Neuronal stem cell (in vitro differentiated cells): ENCODE measurements around the gene ATP2C2.

Experiments
- DNase-seq: peaks from one replicate; pipeline ENCODE4 v3.0.0-alpha.2; 2013; ENCODE audit warnings: low spot score
- H2AFZ ChIP-seq: one replicate; pipeline ENCODE4 v1.6.1; 2013; ENCODE audit warnings: mild to moderate bottlenecking, low read length, inconsistent platforms
- H2AK5ac ChIP-seq: 2 replicates; pipeline ENCODE4 v1.6.1; 2013; ENCODE audit warnings: low read depth, mild to moderate bottlenecking, inconsistent platforms, low read length, moderate library complexity, mixed read lengths
- H2BK120ac ChIP-seq: 2 replicates; pipeline ENCODE4 v1.6.1; 2013; ENCODE audit warnings: low read depth, mild to moderate bottlenecking, inconsistent platforms, low read length, moderate library complexity, mixed read lengths
- H2BK12ac ChIP-seq: one replicate; pipeline ENCODE4 v1.6.1; 2013; ENCODE audit warnings: low read length, inconsistent platforms
- H2BK15ac ChIP-seq: 2 replicates; pipeline ENCODE4 v1.6.1; 2013; ENCODE audit warnings: mild to moderate bottlenecking, low read length, inconsistent platforms, mixed read lengths
- H2BK5ac ChIP-seq: one replicate; pipeline ENCODE4 v1.6.1; 2013; ENCODE audit warnings: inconsistent platforms, mild to moderate bottlenecking, low read length, moderate library complexity
- H3K14ac ChIP-seq: one replicate; pipeline ENCODE4 v1.6.1; 2013; ENCODE audit warnings: low read length, inconsistent platforms
- H3K18ac ChIP-seq: 2 replicates; pipeline ENCODE4 v1.6.1; 2013; ENCODE audit warnings: low read length, inconsistent platforms
- H3K23ac ChIP-seq: 2 replicates; pipeline ENCODE4 v1.6.1; 2013; ENCODE audit warnings: low read depth, mild to moderate bottlenecking, mixed read lengths, low read length, inconsistent platforms; ENCODE audit not compliant: poor library complexity
- H3K27ac ChIP-seq: replicated peaks from 3 replicates; pipeline ENCODE4 v1.5.1; 2013; ENCODE audit warnings: low read length, inconsistent platforms
- H3K27me3 ChIP-seq, 3 experiments: 2 replicates each; pipeline ENCODE4 v1.6.1; 2013; ENCODE audit warnings: low read length in 3 of 3, mild to moderate bottlenecking in 2 of 3, inconsistent platforms in 1 of 3, low read depth in 1 of 3, mixed read lengths in 1 of 3, moderate library complexity in 1 of 3; ENCODE audit not compliant: control insufficient read depth in 3 of 3, insufficient read depth in 3 of 3
- H3K36me3 ChIP-seq, 2 donors: replicated peaks in 1 of 2; 2 replicates each; pipeline ENCODE4 v1.6.1; 2013; ENCODE audit warnings: low read length in 2 of 2; ENCODE audit not compliant: control insufficient read depth in 2 of 2, insufficient read depth in 2 of 2
- H3K4ac ChIP-seq: 2 replicates; pipeline ENCODE4 v1.6.1; 2013; ENCODE audit warnings: inconsistent platforms, mild to moderate bottlenecking, low read length, moderate library complexity
- H3K4me1 ChIP-seq, 2 donors: 1 replicate in 1 of 2; 2 replicates in 1 of 2; pipeline ENCODE4 v1.6.1; 2013; ENCODE audit warnings: low read length in 2 of 2, low read depth in 1 of 2; ENCODE audit not compliant: control insufficient read depth in 2 of 2, insufficient read depth in 1 of 2
- H3K4me2 ChIP-seq: one replicate; pipeline ENCODE4 v1.6.1; 2013; ENCODE audit warnings: mild to moderate bottlenecking, low read length, inconsistent platforms; ENCODE audit not compliant: insufficient read depth, poor library complexity, severe bottlenecking
- H3K4me3 ChIP-seq, 2 donors: 2 replicates each; pipeline ENCODE4 v1.5.1; 2013; ENCODE audit warnings: low read length in 2 of 2, mild to moderate bottlenecking in 2 of 2, inconsistent platforms in 1 of 2, moderate library complexity in 1 of 2
- H3K79me1 ChIP-seq: one replicate; pipeline ENCODE4 v1.6.1; 2013; ENCODE audit warnings: low read depth, mild to moderate bottlenecking, inconsistent platforms, low read length, moderate library complexity
- H3K9ac ChIP-seq: one replicate; pipeline ENCODE4 v1.6.1; 2013; ENCODE audit warnings: mild to moderate bottlenecking, low read depth, low read length, inconsistent platforms; ENCODE audit not compliant: poor library complexity
- H3K9me3 ChIP-seq, 2 donors: replicated peaks in 1 of 2; 2 replicates each; pipeline versions ENCODE3 to v1.6.1; 2013; ENCODE audit warnings: low read length in 2 of 2, mild to moderate bottlenecking in 2 of 2, inconsistent platforms in 1 of 2, low read depth in 1 of 2, mixed read lengths in 1 of 2, moderate library complexity in 1 of 2; ENCODE audit not compliant: control insufficient read depth in 2 of 2, insufficient read depth in 1 of 2
- H4K8ac ChIP-seq: one replicate; pipeline ENCODE4 v1.6.1; 2013; ENCODE audit warnings: low read depth, mild to moderate bottlenecking, inconsistent platforms, low read length, moderate library complexity
- H4K91ac ChIP-seq: one replicate; pipeline ENCODE4 v1.6.1; 2013; ENCODE audit warnings: low read length, low read depth, mild to moderate bottlenecking, inconsistent platforms; ENCODE audit not compliant: poor library complexity
- WGBS, 2 donors: extraction: QIAGEN DNeasy Blood & Tissue Kit; methylation state at CpG; one replicate each; pipeline ENCODE4 v1.1.7; 2013; ENCODE audit warnings: missing lambda C conversion rate in 2 of 2, mixed read lengths in 1 of 2; ENCODE audit not compliant: insufficient read length in 2 of 2, insufficient replicate concordance in 1 of 2; ENCODE audit errors: extremely low coverage in 2 of 2; 5-methylcytosine and 5-hydroxymethylcytosine counted together

Gene ATP2C2

DNA sequence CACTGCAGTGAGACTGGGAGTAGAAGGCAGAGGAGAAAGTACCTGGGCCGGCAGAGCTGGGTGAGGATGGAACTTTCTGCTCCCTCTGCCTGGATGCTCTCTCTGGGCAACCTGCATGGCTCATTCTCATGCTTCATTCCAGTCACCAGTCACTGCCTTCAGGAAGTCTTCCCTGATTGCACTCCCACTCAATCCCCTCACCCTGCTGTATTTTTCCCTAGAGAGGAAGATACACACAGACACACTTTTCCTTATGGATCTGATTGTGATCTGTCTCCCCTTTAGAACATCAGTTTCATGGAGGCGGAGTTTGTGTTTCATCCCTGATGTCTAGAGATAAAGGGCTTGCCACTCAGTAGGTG is 91.2 kb downstream of the ATP2C2 start:
- no peak overlapping the region for H2AFZ ChIP-seq
- no CpG with 5 or more reads among the region's 2 CpGs for whole genome bisulfite sequencing, 2 donors
- no peak overlapping the region for H2BK12ac ChIP-seq
- no peaks in the 10 kb centered on the region for H3K79me1 ChIP-seq
- no peak overlapping the region for H3K23ac ChIP-seq
- H3K4me3 ChIP-seq = no peak overlapping the region
- no peak overlapping the region for H3K9ac ChIP-seq
- no peak overlapping the region for H3K4ac ChIP-seq
- no peak overlapping the region for H3K18ac ChIP-seq
- H2BK5ac ChIP-seq = no peak overlapping the region
- no peak overlapping the region for H2BK15ac ChIP-seq
- no peak overlapping the region for H3K4me2 ChIP-seq
- H3K36me3 ChIP-seq = peaks cover 3 to 5% of the 10 kb centered on the region in 2 donors
- H3K14ac ChIP-seq = no peak overlapping the region
- no peak overlapping the region for H2AK5ac ChIP-seq
- H3K27me3 ChIP-seq = no peaks in the 10 kb centered on the region
- DNase-seq = no peak
- no peak overlapping the region for H4K8ac ChIP-seq
- H3K9me3 ChIP-seq = no peaks in the 10 kb centered on the region
- H3K27ac ChIP-seq = no peak overlapping the region
- no peak overlapping the region for H4K91ac ChIP-seq
- no peak overlapping the region for H2BK120ac ChIP-seq
- peaks cover 0 to 2% of the 10 kb centered on the region in 2 donors for H3K4me1 ChIP-seq

DNA sequence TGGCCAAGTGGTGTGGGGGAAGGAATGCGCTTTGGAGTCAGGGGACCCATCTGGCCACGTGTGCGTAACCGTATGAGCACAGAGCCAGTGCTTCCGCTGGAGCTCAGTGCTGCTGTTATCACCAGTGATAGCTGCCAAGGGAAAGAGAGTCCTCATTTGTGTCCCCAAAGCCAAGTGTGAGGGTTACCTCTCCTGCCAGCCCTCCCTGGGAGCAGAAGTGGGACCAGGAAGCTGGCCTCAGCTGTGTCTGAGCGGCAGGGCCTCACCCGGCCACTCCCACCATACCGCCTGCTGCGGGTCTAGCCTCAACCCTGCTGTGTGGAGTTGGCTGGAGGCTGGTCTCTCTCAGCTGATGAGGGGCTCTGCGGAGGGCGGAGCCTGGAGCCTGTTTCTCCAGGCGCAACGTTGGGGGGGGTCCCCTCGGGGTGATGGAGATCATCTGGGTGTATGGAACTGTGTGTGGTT is 91.6 kb downstream of the ATP2C2 start:
- Histone ChIP-seq H3K23ac (peak overlapping the region; percentile 68), H3K14ac (no peak overlapping the region), H3K4me3 (no peak overlapping the region), H4K91ac (no peak overlapping the region), H3K9ac (no peak overlapping the region), H2AFZ (no peak overlapping the region), H3K36me3 (peaks cover 3 to 5% of the 10 kb centered on the region in 2 donors), H3K4me2 (no peak overlapping the region), H3K9me3 (no peaks in the 10 kb centered on the region), H3K4ac (no peak overlapping the region), H3K27me3 (no peaks in the 10 kb centered on the region), H2BK12ac (no peak overlapping the region), H3K79me1 (no peaks in the 10 kb centered on the region), H4K8ac (no peak overlapping the region), H3K4me1 (peaks cover 0 to 2% of the 10 kb centered on the region in 2 donors), H2BK15ac (no peak overlapping the region), H2AK5ac (no peak overlapping the region), H3K27ac (no peak overlapping the region), H2BK120ac (no peak overlapping the region), H2BK5ac (no peak overlapping the region), H3K18ac (peak overlapping the region; percentile 33)
- WGBS, 2 donors = no CpG with 5 or more reads among the region's 14 CpGs
- DNase-seq = no peak

DNA sequence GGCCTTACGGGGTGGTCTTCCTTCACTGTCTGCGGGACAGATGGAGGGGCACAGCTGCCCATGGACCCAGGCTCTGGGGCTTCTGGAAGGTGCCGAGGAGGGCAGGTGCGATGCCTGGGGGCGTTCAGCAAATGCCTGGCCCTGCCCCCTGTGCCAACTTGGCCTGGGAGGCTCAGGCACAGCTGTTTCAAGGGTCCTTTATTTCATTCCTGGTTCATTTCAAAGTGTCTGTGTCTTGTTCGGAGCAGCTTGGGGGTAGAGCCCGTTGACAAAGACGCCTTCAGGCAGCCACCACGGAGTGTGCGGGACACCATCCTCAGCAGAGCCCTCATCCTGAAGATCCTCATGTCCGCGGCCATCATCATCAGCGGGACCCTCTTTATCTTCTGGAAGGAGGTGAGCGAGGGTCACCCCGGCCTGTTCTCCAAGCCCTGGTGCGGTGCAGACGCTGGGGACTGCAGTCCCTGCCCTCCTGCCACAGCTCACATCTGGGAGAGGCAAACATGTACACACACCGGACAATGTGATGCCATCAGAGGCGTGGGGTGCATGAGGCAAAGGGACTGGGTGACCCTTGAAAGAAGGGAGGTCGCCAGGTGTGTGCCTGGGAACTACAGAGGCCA is 92.2 kb downstream of the ATP2C2 start:
- H3K4me3 ChIP-seq = no peak overlapping the region
- H3K4me1 ChIP-seq = peaks cover 0 to 2% of the 10 kb centered on the region in 2 donors
- no CpG with 5 or more reads among the region's 20 CpGs for WGBS, 2 donors
- H3K9me3 ChIP-seq = peaks cover 0 to 3% of the 10 kb centered on the region in 2 donors
- no peak for DNase-seq
- no peak overlapping the region for H3K4me2 ChIP-seq
- peak overlapping the region; percentile 98 for H3K14ac ChIP-seq
- no peak overlapping the region for H2AFZ ChIP-seq
- H4K8ac ChIP-seq = no peak overlapping the region
- no peak overlapping the region for H3K9ac ChIP-seq
- peak overlapping the region; percentile 81 for H2AK5ac ChIP-seq
- H3K27me3 ChIP-seq = no peaks in the 10 kb centered on the region
- H2BK12ac ChIP-seq = no peak overlapping the region
- H3K27ac ChIP-seq = no peak overlapping the region
- H3K18ac ChIP-seq = peak overlapping the region; percentile 83
- no peak overlapping the region for H2BK5ac ChIP-seq
- peak overlapping the region; percentile 37 for H3K4ac ChIP-seq
- H2BK15ac ChIP-seq = no peak overlapping the region
- peak overlapping the region; percentile 72 for H4K91ac ChIP-seq
- H3K23ac ChIP-seq = peak overlapping the region; percentile 43
- H3K36me3 ChIP-seq = peaks cover 3 to 8% of the 10 kb centered on the region in 2 donors
- H3K79me1 ChIP-seq = no peaks in the 10 kb centered on the region
- H2BK120ac ChIP-seq = peak overlapping the region; percentile 18

DNA sequence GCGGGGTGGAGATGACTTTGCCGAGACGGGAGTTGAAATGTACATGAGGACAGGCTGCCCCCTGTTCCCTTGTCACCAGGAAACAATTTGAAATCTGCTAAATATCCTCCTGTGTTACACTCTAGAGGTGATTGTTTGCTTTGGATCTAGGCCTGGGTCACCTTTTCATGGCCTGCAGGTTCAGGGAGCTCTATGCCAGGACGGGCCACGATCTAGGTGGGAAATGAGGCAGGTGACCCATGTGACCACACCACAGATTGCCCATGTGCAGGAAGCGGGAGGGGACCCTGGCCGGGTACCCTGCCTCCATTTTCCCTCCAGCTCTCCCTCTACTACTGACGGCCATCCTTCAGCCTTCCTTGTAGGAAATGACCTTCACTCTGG is 92.7 kb downstream of the ATP2C2 start:
- Histone ChIP-seq H3K4me1 (peaks cover 0 to 2% of the 10 kb centered on the region in 2 donors), H3K79me1 (no peaks in the 10 kb centered on the region), H3K9ac (no peak overlapping the region), H4K91ac (peak overlapping the region; percentile 72), H2AK5ac (no peak overlapping the region), H2BK15ac (no peak overlapping the region), H3K27ac (no peak overlapping the region), H3K36me3 (peaks cover 3 to 8% of the 10 kb centered on the region in 2 donors), H3K27me3 (no peaks in the 10 kb centered on the region), H3K18ac (peak overlapping the region; percentile 64), H4K8ac (peak overlapping the region; percentile 43), H2BK12ac (no peak overlapping the region), H3K23ac (peak overlapping the region; percentile 52), H2BK120ac (peak overlapping the region; percentile 18), H2BK5ac (no peak overlapping the region), H3K14ac (no peak overlapping the region), H3K4me3 (no peak overlapping the region), H3K9me3 (peaks cover 0 to 4% of the 10 kb centered on the region in 2 donors), H3K4me2 (no peak overlapping the region), H3K4ac (no peak overlapping the region), H2AFZ (no peak overlapping the region)
- DNase-seq = no peak
- no CpG with 5 or more reads among the region's 8 CpGs for WGBS, 2 donors
